Measurements from ENCODE around the gene SSBP3.

DNA sequence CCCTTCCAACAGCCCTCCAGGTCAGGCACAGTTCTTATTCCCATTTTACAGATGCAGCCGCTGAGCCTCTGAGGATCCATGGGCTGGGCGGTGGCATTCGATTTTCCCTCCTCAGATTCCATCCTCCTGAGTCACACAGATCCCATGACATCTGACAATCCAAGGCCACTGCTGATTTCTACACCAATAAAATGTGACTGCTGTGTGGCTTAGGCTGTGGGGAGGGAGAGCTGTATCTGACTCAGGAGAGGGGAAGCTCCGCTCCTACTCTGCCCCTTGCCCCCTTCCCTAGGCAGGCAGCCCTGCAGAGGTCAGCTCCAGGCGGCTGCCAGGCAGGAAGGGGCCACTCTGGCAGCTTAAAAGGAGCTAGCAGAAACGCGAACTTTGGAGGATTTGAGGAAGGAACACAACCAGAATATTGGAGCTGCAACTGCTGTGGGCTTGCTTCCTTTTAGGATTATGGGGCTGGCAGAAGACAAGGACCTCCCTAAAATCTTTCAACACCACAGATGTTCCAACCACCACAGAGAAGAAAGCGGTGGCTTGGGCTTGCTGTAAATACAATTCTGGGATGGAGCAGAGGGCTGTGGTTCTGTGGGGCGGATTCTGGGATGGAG, 156.3 kb downstream of the SSBP3 start:
- TF ChIP-seq, protein P1, sequence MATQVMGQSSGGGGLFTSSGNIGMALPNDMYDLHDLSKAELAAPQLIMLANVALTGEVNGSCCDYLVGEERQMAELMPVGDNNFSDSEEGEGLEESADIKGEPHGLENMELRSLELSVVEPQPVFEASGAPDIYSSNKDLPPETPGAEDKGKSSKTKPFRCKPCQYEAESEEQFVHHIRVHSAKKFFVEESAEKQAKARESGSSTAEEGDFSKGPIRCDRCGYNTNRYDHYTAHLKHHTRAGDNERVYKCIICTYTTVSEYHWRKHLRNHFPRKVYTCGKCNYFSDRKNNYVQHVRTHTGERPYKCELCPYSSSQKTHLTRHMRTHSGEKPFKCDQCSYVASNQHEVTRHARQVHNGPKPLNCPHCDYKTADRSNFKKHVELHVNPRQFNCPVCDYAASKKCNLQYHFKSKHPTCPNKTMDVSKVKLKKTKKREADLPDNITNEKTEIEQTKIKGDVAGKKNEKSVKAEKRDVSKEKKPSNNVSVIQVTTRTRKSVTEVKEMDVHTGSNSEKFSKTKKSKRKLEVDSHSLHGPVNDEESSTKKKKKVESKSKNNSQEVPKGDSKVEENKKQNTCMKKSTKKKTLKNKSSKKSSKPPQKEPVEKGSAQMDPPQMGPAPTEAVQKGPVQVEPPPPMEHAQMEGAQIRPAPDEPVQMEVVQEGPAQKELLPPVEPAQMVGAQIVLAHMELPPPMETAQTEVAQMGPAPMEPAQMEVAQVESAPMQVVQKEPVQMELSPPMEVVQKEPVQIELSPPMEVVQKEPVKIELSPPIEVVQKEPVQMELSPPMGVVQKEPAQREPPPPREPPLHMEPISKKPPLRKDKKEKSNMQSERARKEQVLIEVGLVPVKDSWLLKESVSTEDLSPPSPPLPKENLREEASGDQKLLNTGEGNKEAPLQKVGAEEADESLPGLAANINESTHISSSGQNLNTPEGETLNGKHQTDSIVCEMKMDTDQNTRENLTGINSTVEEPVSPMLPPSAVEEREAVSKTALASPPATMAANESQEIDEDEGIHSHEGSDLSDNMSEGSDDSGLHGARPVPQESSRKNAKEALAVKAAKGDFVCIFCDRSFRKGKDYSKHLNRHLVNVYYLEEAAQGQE (IDR thresholded peaks at IDR 0.05; ENCODE audit: insufficient replicate concordance, low read depth), result no peak
- TF ChIP-seq, protein P2, sequence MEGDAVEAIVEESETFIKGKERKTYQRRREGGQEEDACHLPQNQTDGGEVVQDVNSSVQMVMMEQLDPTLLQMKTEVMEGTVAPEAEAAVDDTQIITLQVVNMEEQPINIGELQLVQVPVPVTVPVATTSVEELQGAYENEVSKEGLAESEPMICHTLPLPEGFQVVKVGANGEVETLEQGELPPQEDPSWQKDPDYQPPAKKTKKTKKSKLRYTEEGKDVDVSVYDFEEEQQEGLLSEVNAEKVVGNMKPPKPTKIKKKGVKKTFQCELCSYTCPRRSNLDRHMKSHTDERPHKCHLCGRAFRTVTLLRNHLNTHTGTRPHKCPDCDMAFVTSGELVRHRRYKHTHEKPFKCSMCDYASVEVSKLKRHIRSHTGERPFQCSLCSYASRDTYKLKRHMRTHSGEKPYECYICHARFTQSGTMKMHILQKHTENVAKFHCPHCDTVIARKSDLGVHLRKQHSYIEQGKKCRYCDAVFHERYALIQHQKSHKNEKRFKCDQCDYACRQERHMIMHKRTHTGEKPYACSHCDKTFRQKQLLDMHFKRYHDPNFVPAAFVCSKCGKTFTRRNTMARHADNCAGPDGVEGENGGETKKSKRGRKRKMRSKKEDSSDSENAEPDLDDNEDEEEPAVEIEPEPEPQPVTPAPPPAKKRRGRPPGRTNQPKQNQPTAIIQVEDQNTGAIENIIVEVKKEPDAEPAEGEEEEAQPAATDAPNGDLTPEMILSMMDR (IDR thresholded peaks at IDR 0.05; ENCODE audit: insufficient read depth, low read length), result no peak
- no peak for TF ChIP-seq POLR2AphosphoS5 (IDR thresholded peaks at IDR 0.05; ENCODE audit: low read depth)

Data from HL-60 (cell line).